Activated naive CD8-positive, alpha-beta T cell (primary cell): Measurements from ENCODE around the gene GALNT5.
A peak's percentile ranks its signal among the peaks of the same experiment; 100 is the strongest.
"Not testable (repeated sequence)": the region's sequence is repeated elsewhere in the genome, so short reads cannot be mapped to it uniquely, and the experiment has no call there.

Source experiments
- H3K27ac Mint-ChIP-seq: one replicate; pipeline ENCODE4 v1.8.0; 2021; ENCODE audit warnings: mixed read lengths
- H3K27me3 Mint-ChIP-seq: one replicate; pipeline ENCODE4 v1.8.0; 2021; ENCODE audit warnings: mixed read lengths
- H3K36me3 Mint-ChIP-seq: one replicate; pipeline ENCODE4 v1.8.0; 2021; ENCODE audit warnings: mixed read lengths
- H3K4me1 Mint-ChIP-seq: one replicate; pipeline ENCODE4 v1.8.0; 2021; ENCODE audit warnings: low read depth, mixed read lengths
- H3K4me3 Mint-ChIP-seq: one replicate; pipeline ENCODE4 v1.8.0; 2021; ENCODE audit warnings: mild to moderate bottlenecking, mixed read lengths
- H3K9me3 Mint-ChIP-seq: one replicate; pipeline ENCODE4 v1.8.0; 2021; ENCODE audit warnings: low read depth, mixed read lengths

The GALNT5 gene

GRCh38 chr2:157322432-157322831 is 64.9 kb downstream of the GALNT5 start:
- Mint-ChIP-seq H3K36me3 (peaks cover 33% of the 10 kb centered on the region), H3K27me3 (no peaks in the 10 kb centered on the region), H3K9me3 (no peaks in the 10 kb centered on the region), H3K4me1 (peaks cover 10% of the 10 kb centered on the region), H3K27ac (no peak overlapping the region), H3K4me3 (no peak overlapping the region)

DNA sequence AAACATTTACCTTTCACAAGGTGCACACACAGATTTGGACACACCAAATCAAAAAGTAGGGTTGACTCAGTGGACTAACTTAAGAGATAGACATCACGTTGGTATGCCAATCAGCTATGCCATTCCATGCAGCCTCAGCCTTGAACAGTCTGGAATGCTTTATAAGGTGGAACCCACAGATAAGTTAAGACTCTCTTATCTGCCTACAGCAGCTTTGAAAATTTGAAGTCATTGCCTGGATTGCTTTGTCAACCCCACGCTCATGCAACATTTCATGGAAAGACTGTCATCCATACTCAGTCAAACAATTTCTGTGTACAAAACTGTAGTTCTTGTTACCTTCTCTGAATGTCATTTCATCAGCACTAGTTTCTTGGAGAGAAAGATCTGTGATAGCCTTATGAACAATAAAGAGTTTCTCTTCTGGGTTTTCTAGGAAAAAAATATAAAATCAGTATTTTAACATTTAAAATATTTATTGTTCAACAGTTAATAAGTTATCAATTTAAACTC is 66.9 kb downstream of the GALNT5 start:
- Mint-ChIP-seq H3K4me1 (peaks cover 27% of the 10 kb centered on the region), H3K9me3 (no peaks in the 10 kb centered on the region), H3K4me3 (no peak overlapping the region), H3K27ac (no peak overlapping the region), H3K27me3 (no peaks in the 10 kb centered on the region), H3K36me3 (peaks cover 29% of the 10 kb centered on the region)

DNA sequence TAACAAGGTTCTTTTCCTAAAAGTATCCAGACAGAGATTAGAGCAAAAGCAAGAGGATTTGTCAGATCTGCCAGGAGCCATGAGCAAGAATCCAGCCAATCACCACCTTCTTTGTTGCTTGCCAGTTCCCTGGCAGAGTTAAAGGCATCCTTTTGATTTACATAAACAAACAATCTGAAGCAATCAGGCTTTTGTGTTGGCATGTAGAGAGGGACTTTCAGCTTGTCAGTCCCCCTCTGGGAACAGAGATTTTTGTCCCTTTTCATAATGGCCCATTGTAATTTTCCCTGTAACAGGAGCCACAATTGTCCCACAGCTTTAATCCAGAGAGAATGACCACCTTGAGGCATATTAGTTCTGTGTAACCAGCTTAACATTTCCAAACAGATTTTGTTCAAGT is 68.3 kb downstream of the GALNT5 start, which contains the start of gene ERMN:
TSS of gene ERMN (minus strand) at position 39 of the 400 bp plus-strand sequence. CDS start 182 bp downstream, outside the sequence.
- Mint-ChIP-seq H3K36me3 (peaks cover 22% of the 10 kb centered on the region), H3K4me3 (peak within 1 kb of the TSS; percentile 7), H3K27ac (peak within 1 kb of the TSS; percentile 72), H3K9me3 (no peaks in the 10 kb centered on the region), H3K27me3 (no peaks in the 10 kb centered on the region), H3K4me1 (peaks cover 40% of the 10 kb centered on the region)

- H3K4me3 Mint-ChIP-seq = peak overlapping the region; percentile 7
Observed at GRCh38 chr2:157326698-157327097, 69.2 kb downstream of the GALNT5 start.

DNA sequence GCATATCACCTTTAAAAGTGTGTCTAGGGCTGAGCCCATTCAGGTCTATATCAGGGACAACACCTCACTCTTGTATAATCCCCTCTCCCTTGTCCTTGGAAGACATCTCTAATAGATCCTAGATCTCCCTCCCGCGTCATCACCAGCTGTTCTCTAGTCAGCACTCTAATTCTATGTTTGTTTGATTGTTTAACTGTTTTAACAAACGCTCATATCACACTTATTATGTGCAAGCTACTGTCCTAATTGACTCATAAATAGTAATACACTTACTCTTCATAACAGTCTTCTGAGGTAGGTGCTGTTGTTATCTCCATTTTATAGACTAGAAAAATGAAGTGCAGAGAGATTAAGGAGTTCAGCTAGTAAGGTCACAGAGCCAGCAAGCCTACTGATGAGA is 69.7 kb downstream of the GALNT5 start:
- Mint-ChIP-seq H3K36me3 (peaks cover 14% of the 10 kb centered on the region), H3K4me1 (peaks cover 51% of the 10 kb centered on the region), H3K27ac (peak overlapping the region; percentile 91), H3K4me3 (peak overlapping the region; percentile 55), H3K27me3 (no peaks in the 10 kb centered on the region), H3K9me3 (no peaks in the 10 kb centered on the region)

More at GRCh38 chr2:157326698-157327097, 69.2 kb downstream of the GALNT5 start:
- no peaks in the 10 kb centered on the region for H3K9me3 Mint-ChIP-seq
- H3K27ac Mint-ChIP-seq = no peak overlapping the region
- H3K27me3 Mint-ChIP-seq = no peaks in the 10 kb centered on the region
- H3K36me3 Mint-ChIP-seq = peaks cover 16% of the 10 kb centered on the region
- H3K4me1 Mint-ChIP-seq = peaks cover 46% of the 10 kb centered on the region

DNA sequence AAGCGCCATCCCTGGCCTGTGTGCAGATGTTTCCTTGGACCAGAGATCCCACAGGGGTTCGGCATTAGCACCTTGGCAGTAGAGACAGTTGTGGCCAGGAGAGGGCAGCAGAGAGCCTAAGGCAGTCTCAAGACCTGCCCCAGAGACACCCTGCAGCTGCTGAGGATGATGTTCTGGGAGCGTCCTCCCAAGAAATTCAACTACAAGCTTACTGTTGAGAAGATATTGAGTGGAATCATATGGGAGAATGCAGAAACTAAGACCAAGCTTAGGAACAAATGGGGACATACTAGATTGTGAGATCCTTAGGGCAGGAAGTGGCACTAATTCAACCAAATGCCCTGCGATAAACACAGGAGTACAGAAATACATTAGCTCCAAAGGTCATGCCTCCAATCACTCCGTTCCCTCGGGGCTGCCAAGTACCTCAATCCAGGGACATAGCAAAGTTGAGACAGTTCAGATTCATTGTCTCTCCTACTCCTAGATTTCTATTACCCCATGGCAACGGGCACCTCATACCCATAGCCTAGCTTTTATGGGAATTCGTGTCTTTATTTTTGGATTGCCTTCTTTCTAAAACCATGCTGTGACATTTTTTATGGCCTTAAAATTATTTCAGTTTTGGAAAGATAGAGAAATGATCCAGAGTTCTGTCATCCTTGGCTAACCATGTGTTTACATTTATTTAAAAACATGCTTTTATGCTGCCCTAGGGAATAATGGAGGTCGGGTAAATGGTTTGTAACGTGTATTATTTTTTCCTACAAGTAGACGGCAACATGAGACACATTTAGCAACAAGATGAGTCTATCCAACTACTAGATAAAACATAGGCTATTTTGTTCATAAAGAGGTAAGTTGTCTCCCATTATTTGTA is 70.4 kb downstream of the GALNT5 start:
- H3K4me1 Mint-ChIP-seq = peaks cover 58% of the 10 kb centered on the region
- H3K4me3 Mint-ChIP-seq = peak overlapping the region; percentile 55
- peak overlapping the region; percentile 91 for H3K27ac Mint-ChIP-seq

DNA sequence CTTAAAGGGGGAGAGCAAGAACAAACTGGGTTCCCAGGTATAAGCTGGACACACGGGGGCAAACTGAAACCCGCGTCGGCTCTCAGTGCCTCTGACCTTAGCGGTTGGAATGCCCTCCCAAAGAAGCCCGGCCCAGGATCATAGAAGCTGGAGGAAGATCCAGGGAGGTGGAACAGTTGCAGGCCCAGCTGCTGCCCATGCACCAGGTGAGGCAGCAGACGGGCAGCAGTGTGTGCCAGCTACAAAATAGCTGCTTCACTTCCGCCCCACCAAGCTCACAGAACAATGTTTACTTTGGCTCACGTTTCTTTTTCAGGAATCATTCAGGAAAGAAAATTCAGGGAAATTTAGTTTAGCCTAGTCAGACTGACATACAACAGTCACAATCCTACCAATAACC is 72.0 kb downstream of the GALNT5 start:
- Mint-ChIP-seq H3K27me3 (no peaks in the 10 kb centered on the region), H3K4me1 (peaks cover 74% of the 10 kb centered on the region), H3K9me3 (no peaks in the 10 kb centered on the region), H3K4me3 (no peak overlapping the region), H3K27ac (peak overlapping the region; percentile 93), H3K36me3 (peaks cover 8% of the 10 kb centered on the region)

More for the DNA sequence above, 70.4 kb downstream of the GALNT5 start:
- Mint-ChIP-seq H3K9me3 (no peaks in the 10 kb centered on the region), H3K27me3 (no peaks in the 10 kb centered on the region), H3K36me3 (peaks cover 12% of the 10 kb centered on the region)

DNA sequence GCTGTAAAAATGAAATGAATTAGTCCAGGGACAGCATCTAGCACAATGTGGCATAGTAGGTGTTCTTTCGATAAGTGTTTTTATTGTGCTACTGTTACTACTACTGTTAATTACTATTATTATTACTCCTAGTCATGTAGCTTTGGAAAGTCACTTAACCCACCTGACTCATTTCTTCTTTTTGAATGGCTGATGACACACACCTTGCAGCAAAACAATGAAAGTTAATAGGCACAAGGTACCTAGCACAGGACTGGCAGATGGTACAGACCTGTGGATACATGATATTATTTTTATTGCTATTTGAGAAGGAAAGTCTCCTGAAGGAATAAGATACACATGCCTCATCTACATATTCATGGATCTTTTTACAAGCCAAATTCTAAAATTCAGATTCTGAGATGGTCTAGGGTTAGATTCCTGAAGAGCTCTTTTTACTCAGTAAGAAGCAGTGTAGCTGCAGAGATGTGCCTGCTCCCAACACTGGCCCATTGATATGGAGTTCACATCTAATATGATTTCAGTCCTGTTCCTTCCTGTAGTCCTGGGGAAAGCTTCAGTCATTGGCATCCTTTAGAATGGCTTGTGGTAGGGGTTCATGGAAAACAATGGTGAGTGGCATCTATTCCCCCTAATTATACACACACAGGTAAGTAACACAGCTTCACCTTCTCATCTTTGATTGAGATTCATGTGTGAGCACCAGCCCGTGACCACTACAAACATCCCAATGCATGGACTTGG is 76.0 kb downstream of the GALNT5 start:
- Mint-ChIP-seq H3K4me3 (no peak overlapping the region), H3K4me1 (peaks cover 94% of the 10 kb centered on the region), H3K27ac (peak overlapping the region; percentile 93), H3K9me3 (no peaks in the 10 kb centered on the region), H3K36me3 (peaks cover 5% of the 10 kb centered on the region), H3K27me3 (no peaks in the 10 kb centered on the region)

DNA sequence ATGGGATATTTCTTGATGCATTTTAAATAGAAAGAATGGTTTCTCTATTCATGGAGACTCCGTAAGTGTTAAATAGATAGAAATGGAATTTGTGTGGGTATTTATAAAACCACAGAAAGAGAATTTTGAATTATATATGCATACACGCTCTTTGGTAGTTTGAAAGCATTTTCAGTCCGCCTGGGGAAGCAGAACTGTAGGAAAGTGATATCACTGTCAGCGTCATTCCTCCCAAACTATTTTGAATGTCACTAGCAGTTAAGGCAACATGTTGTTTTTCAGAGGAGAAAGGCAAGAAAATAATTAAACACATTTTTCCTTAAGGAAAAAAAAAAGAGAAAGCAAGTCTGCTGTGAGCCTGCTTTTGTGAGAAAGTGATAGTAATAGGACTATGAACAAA is 76.8 kb downstream of the GALNT5 start:
- Mint-ChIP-seq H3K4me3 (peak overlapping the region; percentile 48), H3K27ac (peak overlapping the region; percentile 93), H3K4me1 (peaks cover 92% of the 10 kb centered on the region), H3K9me3 (no peaks in the 10 kb centered on the region), H3K36me3 (peaks cover 4% of the 10 kb centered on the region), H3K27me3 (no peaks in the 10 kb centered on the region)

DNA sequence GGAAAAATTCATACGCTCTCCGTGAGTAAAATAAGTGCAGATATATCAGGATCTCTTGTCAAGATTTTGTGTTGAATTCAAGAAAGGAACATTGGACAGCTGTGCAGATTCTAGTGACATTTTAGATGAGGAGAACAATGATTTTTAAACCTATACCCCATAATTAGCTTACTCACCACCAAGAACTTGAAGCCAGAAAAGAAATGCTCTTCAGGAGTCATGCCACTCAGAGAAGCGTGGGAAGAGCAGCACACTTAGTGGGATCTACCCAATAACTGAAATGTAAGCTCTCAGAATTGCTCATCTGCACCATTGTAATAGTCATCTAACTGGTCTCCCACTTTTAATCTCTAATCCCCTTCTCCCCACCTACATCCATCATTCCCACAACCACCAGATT is 77.3 kb downstream of the GALNT5 start:
- Mint-ChIP-seq H3K27me3 (no peaks in the 10 kb centered on the region), H3K4me3 (peak overlapping the region; percentile 48), H3K27ac (peak overlapping the region; percentile 93), H3K4me1 (peaks cover 88% of the 10 kb centered on the region), H3K36me3 (peaks cover 4% of the 10 kb centered on the region), H3K9me3 (no peaks in the 10 kb centered on the region)

DNA sequence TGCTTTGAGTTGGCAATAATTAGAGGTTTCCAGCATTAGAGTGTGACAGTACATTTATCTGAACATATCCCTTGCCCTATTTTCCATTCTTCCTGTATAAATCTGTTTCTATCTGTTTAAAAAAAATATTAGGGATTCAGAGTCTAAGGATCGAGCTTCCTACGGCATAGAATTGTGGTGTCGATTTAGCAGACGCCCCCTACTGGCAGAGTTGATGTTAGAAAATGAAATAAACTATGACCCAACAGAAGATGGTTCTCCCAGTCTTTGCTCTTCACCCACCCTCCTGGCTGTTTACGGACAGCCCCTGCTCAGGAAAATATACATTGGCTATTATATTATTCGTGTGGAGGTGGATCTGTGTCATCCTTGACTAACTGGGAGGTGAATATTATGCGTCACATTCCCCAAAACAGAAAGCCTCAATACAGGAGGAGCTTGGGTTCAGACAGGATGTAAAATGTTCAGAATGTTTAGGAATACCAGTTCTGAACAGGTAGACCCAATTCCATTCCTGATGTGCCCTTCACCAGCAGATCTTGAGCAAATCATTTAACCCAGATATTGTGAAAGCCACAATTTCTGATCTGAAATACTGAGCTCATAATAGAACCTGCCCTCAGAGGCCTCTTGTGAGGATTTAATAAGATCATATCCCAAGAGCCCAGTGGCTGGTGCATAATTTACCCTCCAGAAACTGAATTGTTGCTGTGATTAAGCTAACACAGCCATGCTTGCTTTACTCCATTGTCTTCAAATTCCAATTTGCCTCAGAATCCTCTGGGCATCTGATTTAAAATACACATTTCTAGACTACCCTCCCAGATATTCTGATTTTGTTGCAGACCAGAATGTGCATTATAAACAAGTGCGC is 78.9 kb downstream of the GALNT5 start:
- Mint-ChIP-seq H3K27me3 (no peaks in the 10 kb centered on the region), H3K36me3 (peaks cover 10% of the 10 kb centered on the region), H3K4me1 (peaks cover 77% of the 10 kb centered on the region), H3K9me3 (no peaks in the 10 kb centered on the region), H3K27ac (peak overlapping the region; percentile 85), H3K4me3 (peak overlapping the region; percentile 25)

DNA sequence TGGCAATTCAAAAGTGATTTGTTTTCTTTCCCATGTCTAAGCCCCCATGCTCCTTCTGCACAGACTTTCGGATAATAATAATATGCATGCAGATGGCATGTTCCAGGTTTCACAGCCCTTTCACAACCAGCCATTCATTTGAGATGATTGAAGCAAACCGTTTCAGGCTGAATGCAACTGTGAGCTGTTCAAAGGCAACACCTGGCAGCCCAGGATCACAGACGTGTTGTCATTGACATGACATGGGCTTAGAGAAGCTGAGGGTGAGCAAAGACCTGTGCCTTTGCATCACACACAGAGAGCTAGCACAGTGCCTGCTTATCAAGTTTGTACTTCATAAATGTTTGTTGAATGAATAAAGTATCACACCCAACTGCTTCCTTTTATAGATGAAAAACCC is 80.5 kb downstream of the GALNT5 start:
- H3K9me3 Mint-ChIP-seq = peaks cover 10% of the 10 kb centered on the region
- peaks cover 22% of the 10 kb centered on the region for H3K36me3 Mint-ChIP-seq
- H3K4me1 Mint-ChIP-seq = peaks cover 61% of the 10 kb centered on the region
- H3K27me3 Mint-ChIP-seq = no peaks in the 10 kb centered on the region
- H3K4me3 Mint-ChIP-seq = no peak overlapping the region
- no peak overlapping the region for H3K27ac Mint-ChIP-seq

GRCh38 chr2:157339965-157340655 is 82.6 kb downstream of the GALNT5 start:
- Mint-ChIP-seq H3K9me3 (peaks cover 27% of the 10 kb centered on the region), H3K4me1 (peaks cover 39% of the 10 kb centered on the region), H3K27me3 (no peaks in the 10 kb centered on the region), H3K27ac (no peak overlapping the region), H3K4me3 (no peak overlapping the region), H3K36me3 (peaks cover 41% of the 10 kb centered on the region)

DNA sequence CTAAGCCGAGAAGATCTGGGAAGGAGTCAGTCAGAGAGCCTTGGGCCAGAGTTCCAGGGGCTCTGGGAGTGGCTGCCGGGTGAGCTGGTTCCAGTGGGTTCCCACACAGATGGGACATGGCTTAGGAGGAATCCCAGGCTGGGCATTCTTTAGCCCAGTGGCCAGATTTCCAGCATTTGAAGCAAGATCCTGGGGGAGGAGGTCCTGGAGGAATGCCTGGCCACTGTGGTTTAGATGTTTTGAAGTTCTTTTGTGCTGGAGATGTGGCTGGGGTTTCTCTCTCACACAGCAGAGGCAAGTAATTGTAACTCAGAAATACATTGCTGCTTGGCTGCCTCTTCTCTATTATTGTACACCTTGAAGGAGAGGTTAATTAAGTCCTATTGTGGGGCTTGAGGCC is 83.9 kb downstream of the GALNT5 start:
- H3K36me3 Mint-ChIP-seq = peaks cover 50% of the 10 kb centered on the region
- H3K27ac Mint-ChIP-seq, H3K4me3 Mint-ChIP-seq, H3K27me3 Mint-ChIP-seq: not testable (repeated sequence)
- H3K4me1 Mint-ChIP-seq = peaks cover 31% of the 10 kb centered on the region
- H3K9me3 Mint-ChIP-seq = peaks cover 27% of the 10 kb centered on the region
